HG03571 (cell line): ENCODE measurements around the gene IKBIP.
"Not testable (repeated sequence)": the region's sequence is repeated elsewhere in the genome, so short reads cannot be mapped to it uniquely, and the experiment has no call there.

Experiments used
- ATAC-seq: cut with Tn5 transposase; IDR thresholded peaks from one replicate; pipeline ENCODE4 v1.9.1; 2021; ENCODE audit not compliant: unreplicated experiment

IKBIP gene

GRCh38 chr12:98638009-98638408, 6.6 kb downstream of the IKBIP start:
- no peak for ATAC-seq

DNA sequence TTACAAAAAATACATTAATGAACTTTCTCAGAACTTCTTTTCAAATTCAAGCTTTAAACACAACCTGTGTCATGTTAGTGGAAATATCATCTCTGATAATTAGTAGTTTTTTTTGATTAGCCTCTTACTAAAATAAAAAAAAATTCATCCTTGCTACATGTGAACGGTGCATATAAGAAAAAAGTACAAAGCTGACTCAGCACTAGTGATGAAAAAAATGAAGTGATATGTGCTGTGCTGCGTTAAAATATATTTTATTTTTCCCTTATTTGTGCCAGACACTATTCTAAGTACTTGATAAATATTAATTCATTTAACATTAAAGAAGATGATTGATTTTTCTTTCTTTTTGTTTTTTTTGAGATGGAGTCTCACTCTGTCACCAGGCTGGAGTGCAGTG, 7.5 kb downstream of the IKBIP start:
- ATAC-seq: no peak

- peak; percentile 85 for ATAC-seq
These were observed 8.8 kb downstream of the IKBIP start for GRCh38 chr12:98635657-98636323.

DNA sequence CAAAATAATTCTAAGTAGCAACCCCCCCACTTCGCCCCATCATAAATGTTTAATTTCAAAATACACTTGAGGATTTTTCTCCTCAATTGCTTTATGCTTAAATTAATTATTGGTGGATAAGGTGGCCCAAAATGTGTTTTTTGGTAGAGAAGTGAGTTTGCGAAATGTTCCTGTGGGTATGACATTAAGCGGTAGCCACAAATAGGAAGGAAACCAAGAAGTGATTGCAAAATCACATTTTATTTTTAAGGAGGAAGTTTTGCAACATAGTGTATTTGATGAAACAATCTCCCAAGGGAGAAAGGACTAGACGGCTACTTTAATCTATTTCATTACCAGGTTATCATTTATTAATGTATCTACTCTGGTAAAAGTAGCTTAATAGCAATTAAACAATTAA, 25.6 kb downstream of the IKBIP start:
- no peak for ATAC-seq

DNA sequence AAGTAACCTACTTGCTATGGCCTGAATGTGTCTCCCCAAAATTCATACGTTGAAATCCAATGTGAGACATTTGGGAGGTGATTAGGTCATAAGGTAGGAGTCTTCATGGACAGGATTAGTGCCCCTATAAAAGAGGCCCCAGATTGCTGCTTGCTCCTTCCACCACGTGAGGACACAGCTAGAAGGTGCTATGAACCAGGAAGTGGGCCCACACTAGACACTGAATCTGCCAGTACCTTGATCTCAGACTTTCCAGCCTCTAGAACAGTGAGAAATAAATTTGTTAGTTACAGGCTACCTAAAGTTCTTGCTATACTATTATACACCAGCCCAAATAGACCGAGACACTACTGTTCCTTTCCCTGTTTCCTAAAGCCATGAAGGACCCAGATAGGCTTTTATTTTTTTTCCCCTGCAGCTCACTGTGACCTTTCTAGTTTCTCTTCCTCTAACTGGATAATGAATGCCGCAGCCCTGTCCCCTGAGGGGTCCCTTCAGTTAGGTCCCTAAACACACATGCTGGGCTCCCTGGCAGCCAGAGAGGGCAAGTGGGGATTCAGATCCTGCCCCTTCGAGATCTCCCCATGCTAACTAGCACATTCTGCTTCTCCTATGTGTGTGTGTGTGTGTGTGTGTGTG, 31.8 kb downstream of the IKBIP start:
- peak; percentile 90 for ATAC-seq

DNA sequence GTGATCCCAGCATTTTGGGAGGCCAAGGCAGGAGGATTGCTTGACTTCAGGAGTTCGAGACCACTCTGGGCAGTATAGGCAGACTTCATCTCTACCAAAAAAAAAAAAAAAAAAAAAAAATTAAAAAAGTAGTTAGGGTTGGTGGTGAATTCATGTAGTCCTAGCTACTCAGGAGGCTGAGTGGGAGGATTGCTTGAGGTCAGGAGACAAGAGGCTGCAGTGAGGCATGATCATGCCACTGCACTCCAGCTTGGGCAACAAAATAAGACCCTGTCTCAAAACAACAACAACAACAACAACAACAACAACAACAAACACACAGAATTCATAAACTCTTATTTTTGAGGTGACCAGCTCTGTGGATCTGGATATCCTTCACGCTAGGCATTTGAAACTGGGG, 34.0 kb downstream of the IKBIP start:
- no peak for ATAC-seq

DNA sequence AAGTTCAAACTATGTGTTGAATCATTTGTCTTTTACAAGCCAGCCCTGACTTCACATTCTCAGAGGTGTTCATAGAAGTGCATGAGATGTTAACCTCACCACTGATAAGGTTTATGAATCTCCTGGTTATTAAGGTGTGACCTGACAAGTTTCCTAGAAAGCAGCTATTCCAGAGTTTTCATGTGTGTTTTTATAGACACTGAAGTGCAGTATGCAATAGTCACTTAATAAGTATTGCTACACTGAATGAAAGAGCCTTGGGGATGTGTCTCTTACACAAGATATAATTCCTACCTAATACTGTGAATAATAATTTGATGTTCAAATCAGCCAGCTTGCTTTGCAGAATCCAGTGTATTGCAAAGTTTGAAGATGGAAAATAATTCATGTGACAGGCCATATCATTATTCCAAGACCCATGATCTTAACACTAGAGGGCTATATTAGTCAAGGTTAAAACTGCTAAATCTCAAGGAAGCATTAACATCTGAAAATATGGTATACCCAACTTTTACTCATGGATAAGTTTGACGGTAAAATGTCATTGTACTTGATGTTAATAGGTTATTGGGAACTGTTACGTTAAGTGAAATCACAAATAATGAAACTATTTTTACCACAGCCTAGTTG, 38.1 kb downstream of the IKBIP start:
- ATAC-seq: no peak

- ATAC-seq: no peak
These were observed 42.7 kb downstream of the IKBIP start for GRCh38 chr12:98601924-98602323.

GRCh38 chr12:98597313-98597712, 47.3 kb downstream of the IKBIP start:
- ATAC-seq: not testable (repeated sequence)

GRCh38 chr12:98595243-98595988, 49.2 kb downstream of the IKBIP start:
- ATAC-seq: no peak

GRCh38 chr12:98594050-98594835, 50.3 kb downstream of the IKBIP start:
- ATAC-seq: peak; percentile 11

DNA sequence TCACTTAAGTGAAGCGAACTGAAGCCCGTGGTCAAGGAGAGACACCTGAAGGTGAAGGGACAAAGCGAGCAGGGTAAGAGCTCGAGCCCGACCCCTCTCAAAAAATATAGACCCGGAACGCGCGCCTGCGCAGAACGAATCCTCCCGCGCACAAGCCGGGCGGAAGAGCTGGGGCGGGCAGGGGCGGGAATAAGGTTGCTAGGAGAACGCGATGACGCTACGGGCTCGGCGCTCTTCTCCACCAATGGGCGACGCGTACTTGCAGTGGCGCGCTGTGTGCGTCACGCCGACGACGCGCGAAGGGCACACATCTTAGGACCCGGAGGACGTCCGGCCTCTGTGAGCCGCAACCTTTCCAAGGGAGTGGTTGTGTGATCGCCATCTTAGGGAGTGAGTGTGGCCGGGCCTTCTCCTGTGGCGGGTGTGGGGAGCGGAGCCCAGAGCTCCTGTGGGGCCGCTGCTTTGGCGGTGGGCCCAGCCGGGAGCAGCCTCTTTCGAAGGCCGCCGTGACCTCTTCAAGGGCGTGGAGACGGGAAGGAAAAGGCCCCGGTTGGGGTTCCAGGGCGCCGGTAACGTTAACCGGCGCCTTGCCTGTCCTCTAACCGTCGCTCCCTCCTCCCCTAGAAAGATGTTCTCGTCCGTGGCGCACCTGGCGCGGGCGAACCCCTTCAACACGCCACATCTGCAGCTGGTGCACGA, 51.1 kb downstream of the IKBIP start, which contains the start of gene SLC25A3:
SLC25A3 (plus strand) TSS at position 336 of the 699 bp plus-strand sequence; CDS start at position 629, 293 bp downstream.
- ATAC-seq: peak; percentile 99

DNA sequence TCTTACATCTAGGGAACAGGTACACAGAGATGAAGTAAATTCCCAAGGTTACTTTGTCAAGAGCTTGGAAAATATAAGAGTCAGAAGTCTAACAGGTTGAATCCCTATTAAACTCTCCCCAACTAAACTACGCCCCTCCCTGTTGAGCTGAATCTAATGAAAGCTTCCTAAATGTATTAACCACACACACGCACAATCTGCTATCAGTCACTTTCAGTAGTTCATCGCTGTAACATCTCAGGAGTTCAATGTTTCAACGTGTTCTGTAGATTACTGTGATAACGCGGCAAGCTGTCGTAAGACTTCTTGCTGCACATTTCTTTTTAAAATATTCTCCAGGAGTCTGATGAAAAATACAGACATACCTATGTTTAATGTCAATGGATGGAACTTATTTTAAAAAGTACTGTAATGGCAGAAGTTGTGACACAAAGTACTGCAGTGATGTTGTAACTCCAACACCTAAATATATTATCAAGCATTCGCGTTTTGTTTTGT, 51.7 kb downstream of the IKBIP start:
- ATAC-seq: no peak

DNA sequence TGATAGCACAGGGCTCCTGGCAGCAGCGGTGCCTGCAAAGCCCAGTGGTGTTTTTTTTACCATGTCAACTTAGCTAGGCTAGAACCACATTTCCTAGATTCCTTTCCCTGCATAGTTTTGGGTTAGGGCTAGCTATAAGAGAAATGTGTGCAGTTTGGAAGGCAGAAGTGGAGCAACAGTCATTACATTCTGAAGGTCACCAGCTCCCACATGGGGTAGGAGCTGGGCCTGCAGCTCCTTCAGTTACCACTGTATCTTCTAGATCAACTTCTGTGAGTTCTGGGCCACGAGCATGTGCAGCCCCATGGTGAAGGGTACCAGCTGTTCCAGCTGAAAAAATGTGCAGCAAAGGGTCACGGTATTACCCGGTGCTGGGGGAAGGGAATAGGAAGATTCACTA, 53.4 kb downstream of the IKBIP start:
- ATAC-seq: no peak

DNA sequence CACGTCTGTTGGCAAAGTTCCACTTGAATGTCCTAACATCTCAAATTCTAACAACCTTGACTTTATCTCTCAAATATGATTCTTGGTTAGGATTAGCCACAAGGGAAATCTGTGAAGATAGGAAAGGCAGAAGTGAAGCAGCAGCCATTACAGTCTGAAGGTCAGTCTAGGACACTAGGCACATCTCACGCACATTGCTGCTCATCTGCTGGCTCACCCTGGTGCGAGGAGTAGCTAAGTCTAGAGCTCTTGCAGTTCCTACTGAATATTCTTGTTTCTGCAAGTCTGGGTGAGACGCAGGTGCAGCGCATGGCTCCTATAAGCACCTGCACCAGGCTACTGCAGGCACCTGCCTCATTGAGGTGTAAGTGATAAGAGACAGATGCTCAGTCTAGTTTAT, 57.5 kb downstream of the IKBIP start:
- ATAC-seq: no peak

DNA sequence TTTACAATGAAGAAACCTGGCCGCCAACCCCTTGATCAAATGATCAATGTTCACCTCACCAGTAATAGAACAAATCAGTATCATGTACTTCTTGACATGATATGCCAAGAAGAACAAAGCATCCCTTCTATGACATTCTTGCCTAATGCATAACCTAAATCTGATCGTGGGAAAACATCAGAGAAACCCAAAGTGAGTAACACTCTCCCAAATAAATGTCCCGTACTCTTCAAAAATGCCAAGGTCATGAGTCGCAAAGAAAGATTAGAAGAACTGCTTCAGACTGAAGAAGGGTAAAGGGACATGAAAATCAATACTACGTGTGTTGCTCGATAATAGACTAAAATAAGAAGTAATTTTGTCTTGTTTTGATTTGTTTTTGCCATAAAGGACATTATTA, 62.5 kb downstream of the IKBIP start:
- ATAC-seq: no peak

- no peak for ATAC-seq
These were observed 63.5 kb downstream of the IKBIP start for GRCh38 chr12:98581101-98581500.

DNA sequence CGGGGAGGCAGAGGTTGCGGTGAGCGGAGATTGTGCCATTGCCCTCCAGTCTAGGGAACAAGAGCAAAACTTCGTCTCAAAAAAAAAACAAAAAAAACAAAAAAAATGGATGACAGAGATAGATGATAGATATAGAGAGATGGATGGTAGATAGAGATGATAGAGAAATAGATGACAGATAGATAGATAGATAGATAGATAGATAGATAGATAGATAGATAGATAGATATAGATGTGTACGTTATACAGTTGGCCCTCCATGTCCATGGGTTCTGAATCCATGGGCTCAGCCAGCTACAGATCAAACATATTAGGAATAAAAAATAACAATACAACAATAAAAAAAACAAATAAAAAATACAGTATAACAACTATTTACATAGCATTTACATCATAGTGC, 63.9 kb downstream of the IKBIP start:
- no peak for ATAC-seq

GRCh38 chr12:98579835-98580234, 64.8 kb downstream of the IKBIP start:
- no peak for ATAC-seq

- no peak for ATAC-seq
These were observed 65.2 kb downstream of the IKBIP start for GRCh38 chr12:98579347-98579746.
